HG03565 (cell line): Measurements from ENCODE around the gene CTSH.
"Not testable (repeated sequence)": the region's sequence is repeated elsewhere in the genome, so short reads cannot be mapped to it uniquely, and the experiment has no call there.

Source experiments
- ATAC-seq: cut with Tn5 transposase; IDR thresholded peaks from one replicate; pipeline ENCODE4 v1.9.1; 2021; ENCODE audit warnings: mild to moderate bottlenecking, moderate library complexity; ENCODE audit not compliant: unreplicated experiment

CTSH gene

DNA sequence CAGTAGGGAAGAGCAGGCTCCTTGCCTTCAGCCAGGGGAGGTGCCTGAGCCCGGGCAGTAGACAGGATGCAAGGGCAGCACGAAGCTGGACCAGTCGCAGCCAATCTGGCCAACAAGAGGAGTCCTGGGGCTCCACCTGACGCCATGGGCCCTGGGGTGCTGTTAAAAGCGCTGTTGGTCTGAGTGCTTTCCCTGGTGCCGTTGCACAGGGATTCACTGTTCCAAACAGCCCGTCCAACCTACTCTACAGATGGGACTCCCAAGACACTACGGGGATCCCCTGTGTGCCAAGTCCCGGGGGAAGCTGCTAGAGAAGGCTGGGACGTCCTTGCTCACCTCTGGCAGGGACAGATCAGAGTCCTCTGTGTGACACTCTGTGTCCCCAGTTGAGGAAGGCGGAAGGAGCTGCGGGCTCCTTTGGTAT, 632 bp downstream of the CTSH start:
- peak; percentile 14 for ATAC-seq

DNA sequence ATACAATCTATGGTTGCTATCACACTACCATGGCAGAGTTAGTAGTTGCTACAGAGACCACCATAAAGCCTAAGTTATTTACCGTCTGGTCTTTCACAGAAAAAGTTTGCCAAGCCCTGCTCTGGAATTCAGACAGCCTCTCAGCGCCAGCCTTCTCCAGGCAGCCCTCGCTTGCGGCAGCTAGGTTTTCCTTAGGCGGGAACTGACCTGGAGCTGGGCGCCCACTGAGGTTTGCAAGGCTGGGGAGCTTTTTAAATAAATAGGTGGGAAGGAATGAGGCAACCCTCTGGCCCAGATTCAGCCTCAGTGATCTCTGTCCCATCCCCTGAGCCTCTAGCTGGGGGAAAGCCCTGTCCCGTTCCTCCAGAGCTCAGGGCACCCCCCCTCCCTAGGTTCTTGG, 1.2 kb downstream of the CTSH start:
- no peak for ATAC-seq

DNA sequence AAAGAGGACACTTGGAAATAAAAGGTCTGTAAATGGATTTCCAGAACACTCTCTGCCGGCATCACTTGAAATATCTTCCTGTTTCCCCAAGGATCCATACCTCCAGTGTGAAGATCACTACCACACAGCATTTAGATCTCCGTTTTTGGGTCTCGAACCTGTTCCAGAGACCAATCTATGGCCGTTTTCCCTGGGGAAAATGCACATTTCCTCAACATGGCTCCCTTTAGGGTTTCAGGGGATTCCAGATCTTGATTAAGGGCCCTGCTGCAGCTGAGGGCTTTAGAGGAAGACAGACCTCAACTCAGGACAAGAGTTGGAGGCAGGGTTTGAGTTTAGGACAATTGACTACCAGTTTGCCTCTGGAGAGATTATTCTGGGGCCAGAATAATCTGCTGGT, 2.1 kb downstream of the CTSH start:
- no peak for ATAC-seq

DNA sequence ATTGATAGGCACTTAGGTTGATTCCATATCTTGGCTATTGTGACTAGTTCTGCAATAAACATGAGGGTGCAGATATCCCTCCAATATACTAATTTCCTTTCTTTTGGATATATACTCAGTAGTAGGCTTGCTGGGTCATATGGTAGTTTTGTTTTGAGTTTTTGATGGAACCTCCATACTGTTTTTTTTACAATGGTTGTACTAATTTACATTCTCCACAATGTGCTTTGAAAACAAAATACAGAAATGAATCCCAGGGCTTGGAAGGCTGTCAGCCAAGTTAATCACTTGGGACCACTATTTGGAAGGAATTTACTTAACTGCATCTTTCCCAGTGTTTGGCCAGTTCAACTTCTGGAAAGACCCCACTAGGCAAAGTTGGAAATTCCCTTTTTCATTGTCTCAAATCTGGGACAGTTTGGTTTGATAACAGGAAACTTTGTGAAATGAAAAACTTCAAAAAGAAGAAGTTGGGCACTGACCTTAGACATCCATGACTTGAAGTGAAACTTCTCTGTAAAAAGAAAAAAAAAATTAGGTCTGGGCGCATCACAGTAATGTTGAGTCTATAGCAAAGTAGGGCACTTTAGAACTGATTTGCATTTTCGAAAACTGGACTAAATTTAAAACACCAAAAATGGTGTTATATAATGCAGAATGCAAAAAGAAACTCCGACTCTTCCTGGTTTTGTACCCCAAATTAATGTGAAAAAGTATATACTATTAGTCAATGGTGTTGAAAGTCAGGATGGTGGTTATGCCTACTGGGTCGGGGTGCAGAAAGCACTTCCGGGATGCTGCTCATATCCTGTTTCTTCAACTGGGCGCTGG, 6.0 kb downstream of the CTSH start:
- ATAC-seq, result peak; percentile 63

DNA sequence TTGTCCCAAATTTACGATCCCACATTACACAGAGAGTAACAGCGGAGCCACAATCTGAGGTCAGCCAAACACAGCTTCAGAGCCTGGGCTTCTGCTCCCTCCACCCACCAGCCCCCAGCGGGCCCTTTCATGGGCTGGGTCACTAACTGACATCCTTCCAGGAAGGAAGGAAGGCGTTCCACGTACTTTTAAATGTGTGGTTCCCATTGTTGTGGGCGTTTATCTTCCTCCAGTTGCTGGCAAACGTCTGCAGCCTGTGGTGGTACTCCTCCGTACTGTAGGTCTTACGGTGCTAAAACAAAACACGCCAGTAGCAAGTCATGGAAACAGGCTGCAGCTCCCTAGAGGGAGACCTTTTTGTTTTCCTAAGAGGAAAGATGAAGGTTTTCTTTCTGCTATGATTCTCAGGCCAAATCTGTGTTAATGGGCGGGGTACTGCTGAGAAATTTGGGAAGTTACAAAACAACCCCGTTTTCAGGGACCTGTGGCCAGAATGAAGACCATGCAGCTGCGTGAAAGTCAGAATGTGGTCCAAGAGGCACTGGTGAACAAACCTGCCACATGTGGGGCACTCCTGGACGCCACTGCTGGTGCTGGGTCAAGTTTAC, 7.6 kb downstream of the CTSH start:
- ATAC-seq, result no peak

DNA sequence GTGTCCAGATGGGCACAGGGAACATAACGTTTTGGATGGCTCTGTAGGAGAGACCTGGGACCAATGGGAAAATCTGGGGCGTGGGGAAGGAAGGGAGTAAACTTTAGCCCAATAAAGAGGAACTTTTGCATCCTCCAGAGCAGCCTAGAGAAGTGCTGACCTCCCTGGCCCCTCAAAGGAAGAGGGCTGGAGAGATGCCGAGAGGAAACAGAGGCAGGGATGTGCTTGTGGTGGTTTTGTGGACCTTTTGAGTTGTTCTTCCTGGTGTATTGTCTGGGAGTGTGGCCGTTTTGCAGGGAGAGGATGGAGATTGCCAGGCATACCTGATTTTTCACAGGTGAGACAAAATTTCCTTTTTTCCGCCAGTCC, 10.2 kb downstream of the CTSH start:
- no peak for ATAC-seq

DNA sequence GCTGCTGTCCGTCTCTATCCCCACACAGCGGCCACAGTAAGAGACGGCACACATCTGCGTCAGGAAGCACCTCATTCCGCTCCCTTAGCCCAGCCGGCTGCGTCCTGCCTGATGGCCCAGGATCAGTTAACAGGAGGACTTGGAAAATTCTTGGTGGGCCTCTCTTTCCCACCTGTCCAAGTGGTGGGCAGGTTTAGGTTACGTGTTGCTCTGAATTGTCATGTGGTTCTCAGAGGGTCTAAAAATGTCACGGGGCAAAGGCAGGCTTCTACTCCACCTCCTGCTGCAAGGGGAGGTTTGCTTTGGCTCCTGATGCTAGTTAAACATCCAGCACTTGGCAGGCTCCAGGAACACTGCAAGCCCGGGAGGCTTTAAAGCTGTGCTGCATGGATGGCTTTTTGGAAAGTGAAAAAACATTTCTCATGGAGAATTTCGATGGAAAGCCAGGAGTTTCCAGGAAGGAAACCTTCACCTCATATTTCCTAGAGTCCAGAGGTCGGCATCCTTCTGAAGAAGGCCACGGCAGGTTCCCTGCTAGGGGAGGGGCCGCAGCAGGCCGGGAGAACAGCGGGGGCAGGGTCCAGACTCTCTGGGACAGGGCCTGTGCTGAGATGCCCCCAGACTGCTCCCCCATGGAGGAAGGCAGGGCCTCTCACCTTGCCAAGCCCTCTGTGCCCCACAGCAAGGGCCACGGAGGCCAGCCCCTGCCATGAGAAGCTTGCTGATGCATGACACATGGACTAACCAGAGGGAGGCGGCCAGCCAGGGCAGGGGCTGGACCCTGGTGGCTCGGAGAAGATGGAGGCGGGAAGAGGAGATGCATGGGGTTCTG, 10.8 kb downstream of the CTSH start:
- ATAC-seq, result no peak

DNA sequence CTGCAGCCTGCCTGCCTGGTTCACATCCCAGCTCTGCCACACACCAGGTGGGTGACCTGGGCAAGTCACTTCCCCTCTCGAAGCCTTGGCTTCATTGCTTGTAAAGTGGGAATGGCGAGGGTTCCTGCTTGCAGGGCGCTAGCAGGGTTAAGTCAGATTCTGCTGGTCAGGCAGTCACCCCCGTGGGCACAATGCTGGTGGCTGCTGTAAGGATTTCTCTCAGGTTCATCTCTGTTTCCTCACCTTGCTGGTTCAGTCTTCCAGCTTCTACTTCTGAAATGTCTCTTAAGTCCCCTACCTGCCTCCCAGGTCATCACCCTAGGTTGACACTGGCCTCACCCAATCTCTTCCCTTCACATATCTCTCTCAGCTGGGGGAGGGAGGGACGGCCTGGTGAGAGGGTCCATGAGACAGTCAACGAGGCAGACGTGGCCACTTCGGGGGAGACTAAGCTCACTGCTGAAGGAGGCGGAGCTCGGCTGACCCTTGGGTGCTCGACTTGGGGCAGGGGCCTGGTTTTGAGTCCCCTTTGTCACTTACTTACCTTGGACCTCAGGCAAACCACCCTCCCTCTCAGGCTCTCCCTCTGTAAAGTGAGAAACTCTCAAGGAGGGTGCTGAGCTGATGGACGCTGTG, 11.5 kb downstream of the CTSH start:
- ATAC-seq, result no peak

DNA sequence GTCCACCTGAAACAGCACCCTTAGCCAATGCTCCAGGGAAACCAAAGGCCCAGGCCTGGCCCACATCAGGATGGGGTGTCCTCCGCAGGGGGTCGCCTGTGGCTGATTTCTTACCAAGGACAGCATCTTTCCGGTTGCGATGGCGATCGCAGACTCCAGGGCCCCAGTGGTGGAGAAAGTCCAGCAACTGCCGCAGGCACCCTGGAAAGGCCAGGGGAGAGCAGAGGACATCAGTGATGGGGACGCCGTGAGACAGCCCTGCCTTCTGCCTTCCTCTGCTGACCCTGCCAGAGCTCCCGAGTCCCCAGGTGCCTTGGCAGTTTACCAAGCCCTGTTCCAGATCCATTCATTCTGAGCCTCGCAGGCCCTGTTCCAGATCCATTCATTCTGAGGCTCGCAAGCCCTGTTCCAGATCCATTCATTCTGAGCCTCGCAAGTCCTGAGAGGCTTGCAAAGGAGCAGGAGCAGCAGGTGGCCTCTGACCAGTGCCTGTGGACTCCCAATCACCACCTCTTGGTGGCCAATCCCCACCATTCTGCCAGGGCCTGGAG, 12.5 kb downstream of the CTSH start:
- no peak for ATAC-seq

DNA sequence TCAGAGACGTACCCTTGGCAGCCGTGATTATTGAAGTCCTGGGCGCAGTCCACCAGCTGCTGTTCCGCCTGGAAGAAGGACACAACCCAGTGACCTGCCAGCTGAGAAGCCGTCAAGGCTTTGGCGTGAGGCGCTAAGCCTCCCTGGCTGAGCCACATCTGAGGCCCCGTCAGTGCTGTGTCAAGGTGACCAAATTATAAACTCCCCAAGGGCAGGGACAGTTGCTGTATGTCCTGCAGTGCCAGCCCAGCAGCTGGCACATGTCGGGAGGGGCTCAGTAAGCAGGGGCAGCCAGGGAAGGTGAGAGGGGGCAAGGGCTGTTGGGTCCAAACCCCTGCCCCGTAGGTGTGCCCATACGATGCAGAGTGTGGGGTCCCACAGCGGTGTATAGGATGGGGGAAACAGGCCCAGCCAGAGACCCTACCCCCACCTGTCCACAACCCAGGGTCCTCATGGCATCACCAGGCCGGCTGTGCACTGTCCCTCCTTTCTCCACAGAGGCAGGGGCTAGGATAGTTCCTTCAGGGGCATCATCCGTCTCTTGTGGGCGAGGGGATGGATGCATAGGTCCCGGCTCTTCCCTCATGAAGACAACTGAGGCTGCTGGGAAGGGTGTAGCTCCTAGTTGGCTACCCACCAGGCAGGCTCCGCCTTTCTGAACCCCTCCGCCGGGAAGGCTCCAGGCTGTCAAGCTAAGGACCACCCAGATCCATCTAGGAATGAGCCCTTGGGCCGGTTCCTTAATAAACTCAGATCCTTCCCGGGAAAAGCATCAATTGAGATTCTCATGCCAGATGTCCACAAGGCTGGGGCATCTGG, 13.2 kb downstream of the CTSH start:
- ATAC-seq, result no peak

DNA sequence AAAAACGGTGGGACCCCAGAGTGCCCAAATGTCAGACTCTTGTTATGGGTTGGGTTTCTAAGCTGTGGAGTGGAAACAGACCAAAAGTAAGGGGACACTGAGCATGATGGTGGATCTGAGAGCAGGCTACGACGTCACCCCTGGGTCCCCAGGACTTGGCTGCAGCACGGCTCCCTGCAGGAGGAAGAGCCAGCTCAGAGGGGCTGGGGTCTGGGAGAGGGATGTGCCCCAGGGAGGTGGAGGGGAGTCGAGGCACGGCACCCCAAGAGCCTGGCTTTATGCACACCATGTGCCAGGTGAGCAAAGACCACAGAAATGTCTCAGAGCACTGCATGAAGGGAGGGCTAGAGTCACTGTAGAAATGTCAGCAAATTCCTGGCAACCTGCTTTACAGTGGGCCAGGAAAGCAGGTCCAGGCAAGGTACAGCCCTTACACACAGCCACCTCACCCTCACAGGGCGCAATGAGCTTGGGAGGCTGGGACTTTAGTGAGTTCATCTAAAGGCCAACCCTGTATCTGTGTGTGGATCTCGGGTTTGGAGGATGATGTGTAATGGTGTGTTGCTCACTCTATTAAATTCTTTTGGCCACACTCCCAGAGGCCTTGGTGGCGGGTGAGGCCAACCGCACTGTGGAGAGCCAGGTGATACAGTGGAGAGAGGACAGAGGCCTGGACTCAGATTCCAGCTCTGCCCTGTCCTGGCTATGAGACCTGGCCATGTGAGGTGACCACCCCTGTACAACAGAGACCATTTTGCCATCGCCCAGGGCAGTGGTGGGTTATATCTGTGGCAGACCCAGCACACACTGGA, 14.1 kb downstream of the CTSH start:
- no peak for ATAC-seq

DNA sequence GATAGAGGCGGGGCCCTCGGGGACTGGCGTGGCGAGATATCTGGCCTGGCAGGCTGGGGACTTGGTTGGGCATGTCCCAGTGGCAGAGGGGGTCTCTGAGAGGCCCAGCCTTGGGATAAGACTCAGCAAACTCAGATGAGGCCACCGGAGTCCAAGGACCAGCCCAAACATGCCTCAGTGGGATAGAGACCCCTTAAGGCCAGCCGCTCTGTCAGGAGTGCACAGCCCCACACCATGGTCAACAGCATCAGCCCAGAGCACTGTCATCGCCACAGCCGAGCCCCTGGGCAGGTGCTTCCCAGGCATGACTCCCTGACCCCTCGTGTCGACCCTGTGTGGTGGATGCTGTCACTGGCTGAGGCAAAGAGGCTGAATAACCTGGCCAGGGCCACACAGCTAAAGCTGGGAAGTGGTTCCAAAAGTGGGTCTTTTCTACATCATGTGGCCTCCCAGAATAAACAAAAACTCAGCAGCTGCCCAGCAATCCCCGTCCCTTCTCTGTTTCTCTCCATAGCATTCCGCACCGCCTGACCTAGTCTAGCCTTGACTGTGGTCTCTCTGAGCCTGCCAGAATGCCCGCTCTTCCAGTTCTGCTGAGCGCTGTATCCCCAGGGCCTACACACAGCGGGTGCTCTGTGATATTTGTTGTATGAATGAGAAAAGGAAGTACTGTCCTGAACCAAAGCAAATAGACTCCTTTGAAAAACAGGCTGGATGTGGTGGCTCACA, 15.1 kb downstream of the CTSH start:
- ATAC-seq, result no peak

DNA sequence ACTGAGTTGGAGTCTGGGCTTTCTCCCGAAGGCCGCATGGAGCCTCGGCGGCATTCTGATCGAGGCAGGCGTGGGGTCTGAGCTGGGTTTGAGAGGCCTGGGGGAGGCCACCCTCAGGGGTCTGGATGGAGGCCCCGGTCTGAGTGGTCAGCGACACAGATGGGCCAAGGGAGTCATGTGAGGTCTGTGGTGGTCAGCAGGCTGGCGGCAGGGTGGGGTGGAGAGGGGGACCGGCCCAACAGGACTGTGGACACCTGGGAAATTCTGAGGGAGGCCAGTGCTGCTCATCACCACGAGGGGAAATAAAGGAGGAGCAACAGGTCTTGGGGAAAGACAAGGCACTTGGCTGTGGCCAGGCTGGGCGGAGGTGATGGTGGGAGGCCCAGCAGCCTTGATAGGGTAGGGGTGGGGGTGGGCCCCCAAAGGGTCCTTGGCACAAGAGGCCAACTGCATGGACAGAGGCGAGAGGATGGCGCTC, 16.2 kb downstream of the CTSH start:
- no peak for ATAC-seq

DNA sequence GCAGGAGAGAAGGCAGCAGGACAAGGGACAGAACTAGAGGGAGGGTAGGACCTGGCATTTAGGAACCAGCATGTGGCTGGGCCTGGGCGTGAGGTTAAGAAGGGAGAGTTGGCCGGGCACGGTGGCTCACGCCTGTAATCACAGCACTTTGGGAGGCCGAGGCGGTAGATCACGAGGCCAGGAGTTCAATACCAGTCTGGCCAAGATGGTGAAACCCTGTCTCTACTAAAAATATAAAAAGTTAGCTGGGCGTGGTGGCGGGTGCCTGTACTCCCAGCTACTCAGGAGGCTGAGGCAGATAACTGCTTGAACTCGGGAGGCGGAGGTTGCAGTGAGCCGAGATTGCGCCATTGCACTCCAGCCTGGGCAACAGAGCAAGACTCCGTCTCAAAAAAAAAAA, 16.7 kb downstream of the CTSH start:
- not testable (repeated sequence) for ATAC-seq

DNA sequence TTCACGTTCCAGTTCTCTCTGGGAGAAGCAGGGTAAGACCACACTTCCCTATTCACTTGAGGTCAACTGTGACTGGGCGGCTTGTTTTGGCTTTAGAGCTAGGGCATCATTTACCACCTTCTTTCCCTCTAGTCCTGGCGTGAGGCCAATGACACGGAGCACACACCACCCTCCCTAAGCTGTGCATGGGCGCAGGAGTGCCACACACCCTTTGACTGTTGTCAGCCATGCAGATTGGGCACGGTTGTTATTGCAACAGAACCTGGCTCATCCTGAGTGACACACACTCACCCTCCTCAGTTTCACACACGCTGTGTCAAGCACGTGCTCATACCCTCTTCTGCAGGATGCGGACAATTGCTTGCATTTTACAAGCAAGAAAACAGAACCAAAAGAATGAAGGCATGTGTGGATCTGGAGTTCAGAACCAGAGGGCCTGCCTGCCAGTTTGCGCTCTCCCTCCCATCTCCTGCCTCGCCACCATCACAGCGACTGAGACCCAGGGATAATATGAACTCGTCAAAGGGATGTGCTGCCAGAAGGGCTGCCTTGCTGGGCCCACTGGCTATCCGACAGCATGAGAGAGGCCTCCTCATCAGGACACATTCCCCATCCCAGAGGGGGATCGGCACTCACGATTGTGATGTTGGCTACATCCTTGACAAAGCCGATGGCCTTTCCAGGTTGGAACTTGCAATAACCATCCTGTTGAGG, 17.6 kb downstream of the CTSH start:
- ATAC-seq, result no peak

DNA sequence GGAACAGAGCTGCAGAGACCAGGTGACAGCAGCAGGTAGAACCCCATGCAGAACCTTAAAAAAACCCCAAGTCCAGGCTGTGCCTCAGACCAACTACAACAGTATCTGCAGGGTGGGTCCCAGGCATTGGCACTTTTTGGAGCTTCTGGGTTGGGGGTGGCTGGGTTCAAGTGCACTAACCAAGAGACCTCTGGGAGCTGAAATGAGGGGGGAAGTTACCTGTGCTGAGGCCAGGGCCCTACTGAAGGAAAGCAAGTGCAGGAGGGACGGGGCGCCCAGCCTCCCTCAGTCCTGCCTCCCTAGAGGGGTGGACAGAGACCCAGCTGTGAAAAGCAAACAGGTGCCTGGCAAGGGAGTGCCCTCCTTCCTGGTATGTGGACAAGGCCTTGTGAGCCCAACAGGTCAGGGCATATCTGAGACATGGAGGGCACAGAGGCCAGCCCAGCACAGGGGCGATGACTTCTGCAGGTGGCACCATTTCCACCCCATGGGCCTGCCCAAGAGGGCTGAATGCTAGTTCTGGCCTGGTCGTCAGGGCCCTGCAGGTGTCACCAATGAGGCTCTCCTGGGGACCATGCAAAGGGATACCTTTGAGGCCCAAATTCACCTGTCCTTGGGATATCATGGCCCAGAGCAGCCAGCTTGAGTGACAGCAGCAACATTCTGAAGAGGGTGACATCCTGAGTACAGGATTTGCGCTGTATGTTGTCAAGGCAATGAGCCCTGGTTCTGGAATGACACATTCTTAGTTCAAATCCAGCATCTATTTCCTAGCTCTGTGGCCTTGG, 18.7 kb downstream of the CTSH start:
- no peak for ATAC-seq

DNA sequence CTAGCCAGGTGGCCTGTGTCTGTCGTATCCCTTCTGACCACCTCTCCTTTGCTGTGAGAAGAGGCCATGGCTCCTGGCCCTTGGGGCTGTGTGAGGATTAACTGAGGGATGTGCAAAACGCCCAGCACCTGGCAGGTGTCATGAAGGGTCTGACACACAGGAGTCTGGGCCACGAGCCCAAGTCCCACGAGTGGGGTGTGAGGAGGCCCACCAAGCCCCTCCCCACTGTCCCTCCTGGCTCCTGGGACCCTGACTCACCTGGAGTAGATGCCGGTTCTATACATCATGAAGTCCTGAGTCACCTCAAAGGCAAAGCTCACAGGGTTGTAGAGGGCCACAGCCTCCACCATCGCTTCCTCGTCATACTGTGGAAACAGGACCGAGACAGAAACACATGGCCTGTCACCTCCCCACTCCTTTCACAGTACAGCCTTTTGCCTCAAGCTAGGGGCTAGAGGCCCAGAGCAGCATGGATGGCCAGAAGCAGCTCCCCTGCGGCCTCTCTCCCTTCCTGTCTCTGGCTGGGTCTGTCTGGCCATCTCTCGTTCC, 19.7 kb downstream of the CTSH start:
- no peak for ATAC-seq
